Activated CD8-positive, alpha-beta T cell treated with anti-CD3 and anti-CD28 coated beads for 36 hours (primary cell): ENCODE data around the gene WBP2. TPM values are rescaled to one million over a fixed set of nuclear protein-coding genes. Genes with fewer than 3 reads are reported as not detected.

Source experiments
- ATAC-seq: fragments of 200-7000 bp; cut with Tn5 transposase; one replicate; pipeline ENCODE4 v1.10.0; 2021; ENCODE audit warnings: mild to moderate bottlenecking, moderate library complexity
- CTCF ChIA-PET: fragments of 350-600 bp; sonication (Branson Sonifier 250); formaldehyde crosslinking; loops from one replicate; lab custom pipeline; 2021; ENCODE audit warnings: antibody characterized with exemption; lab: Charles Lee
- POLR2A ChIA-PET: fragments of 350-600 bp; sonication (Branson Sonifier 250); formaldehyde crosslinking; loops from one replicate; lab custom pipeline; 2021; ENCODE audit warnings: antibody characterized with exemption; lab: Charles Lee
- DNase-seq: peaks from one replicate; pipeline ENCODE4 v3.0.0-alpha.2; 2020
- H3K27ac Mint-ChIP-seq: one replicate; pipeline ENCODE4 v1.8.0; 2021; ENCODE audit warnings: mild to moderate bottlenecking, mixed read lengths
- H3K27me3 Mint-ChIP-seq: one replicate; pipeline ENCODE4 v1.8.0; 2021; ENCODE audit warnings: mixed read lengths
- H3K36me3 Mint-ChIP-seq: one replicate; pipeline ENCODE4 v1.8.0; 2021; ENCODE audit warnings: low read depth, mixed read lengths
- H3K4me1 Mint-ChIP-seq: one replicate; pipeline ENCODE4 v1.8.0; 2021; ENCODE audit warnings: low read depth, mixed read lengths
- H3K4me3 Mint-ChIP-seq: one replicate; pipeline ENCODE4 v1.8.0; 2021; ENCODE audit warnings: mild to moderate bottlenecking, moderate library complexity, mixed read lengths
- H3K9me3 Mint-ChIP-seq: one replicate; pipeline ENCODE4 v1.8.0; 2021; ENCODE audit warnings: mixed read lengths
- intact Hi-C: fragments of 100-400 bp; cut with micrococcal nuclease; formaldehyde crosslinking; loops from one replicate; pipeline ENCODE4 v1.10.0; 2022
- total RNA-seq, 2 experiments: library from RNA; stranded (reverse); gene quantifications; one replicate each; pipeline ENCODE4 v1.2.3, GENCODE V29; 2021
- TF ChIP-seq, protein P1 (sequence below): fragments of 200-600 bp; IDR thresholded peaks from one replicate; pipeline ENCODE4 v1.8.0; 2022; ENCODE audit warnings: antibody characterized with exemption, mild to moderate bottlenecking

The WBP2 gene
- total RNA-seq, 2 experiments from 2014 or later = 54.4 to 58.5 TPM

DNA sequence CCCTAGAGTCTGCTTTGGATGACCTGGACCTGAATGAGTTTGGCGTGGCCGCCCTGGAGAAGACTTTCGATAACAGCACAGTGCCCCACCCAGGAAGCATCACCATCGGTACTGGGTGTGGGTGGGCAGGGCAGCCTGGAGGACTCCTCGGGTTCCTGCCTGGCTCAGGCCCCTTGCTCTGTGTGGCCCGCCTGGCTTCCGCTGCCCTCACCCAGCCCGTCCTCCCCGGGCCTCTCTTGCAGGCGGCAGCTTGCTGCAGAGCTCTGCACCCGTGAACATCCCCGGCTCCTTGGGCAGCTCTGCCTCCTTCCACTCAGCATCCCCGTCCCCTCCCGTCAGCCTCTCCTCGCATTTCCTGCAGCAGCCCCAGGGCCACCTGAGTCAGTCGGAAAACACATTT lies 35.5 kb downstream of the WBP2 start:
- no peak for ATAC-seq
- ChIA-PET POLR2A (no interaction called here), CTCF (interaction anchor here (2.5 kb wide), 1 partner anchor 11 kb away, joined by 8 read pairs; no protein-coding TSS in a partner anchor)
- Mint-ChIP-seq H3K27me3 (no peaks in the 10 kb centered on the region), H3K36me3 (peaks cover 18% of the 10 kb centered on the region), H3K4me1 (peaks cover 17% of the 10 kb centered on the region), H3K9me3 (no peaks in the 10 kb centered on the region), H3K27ac (no peak overlapping the region), H3K4me3 (no peak overlapping the region)
- intact Hi-C loops = no loop called here
- TF ChIP-seq, protein P1, sequence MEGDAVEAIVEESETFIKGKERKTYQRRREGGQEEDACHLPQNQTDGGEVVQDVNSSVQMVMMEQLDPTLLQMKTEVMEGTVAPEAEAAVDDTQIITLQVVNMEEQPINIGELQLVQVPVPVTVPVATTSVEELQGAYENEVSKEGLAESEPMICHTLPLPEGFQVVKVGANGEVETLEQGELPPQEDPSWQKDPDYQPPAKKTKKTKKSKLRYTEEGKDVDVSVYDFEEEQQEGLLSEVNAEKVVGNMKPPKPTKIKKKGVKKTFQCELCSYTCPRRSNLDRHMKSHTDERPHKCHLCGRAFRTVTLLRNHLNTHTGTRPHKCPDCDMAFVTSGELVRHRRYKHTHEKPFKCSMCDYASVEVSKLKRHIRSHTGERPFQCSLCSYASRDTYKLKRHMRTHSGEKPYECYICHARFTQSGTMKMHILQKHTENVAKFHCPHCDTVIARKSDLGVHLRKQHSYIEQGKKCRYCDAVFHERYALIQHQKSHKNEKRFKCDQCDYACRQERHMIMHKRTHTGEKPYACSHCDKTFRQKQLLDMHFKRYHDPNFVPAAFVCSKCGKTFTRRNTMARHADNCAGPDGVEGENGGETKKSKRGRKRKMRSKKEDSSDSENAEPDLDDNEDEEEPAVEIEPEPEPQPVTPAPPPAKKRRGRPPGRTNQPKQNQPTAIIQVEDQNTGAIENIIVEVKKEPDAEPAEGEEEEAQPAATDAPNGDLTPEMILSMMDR = no peak
- no peak for DNase-seq

DNA sequence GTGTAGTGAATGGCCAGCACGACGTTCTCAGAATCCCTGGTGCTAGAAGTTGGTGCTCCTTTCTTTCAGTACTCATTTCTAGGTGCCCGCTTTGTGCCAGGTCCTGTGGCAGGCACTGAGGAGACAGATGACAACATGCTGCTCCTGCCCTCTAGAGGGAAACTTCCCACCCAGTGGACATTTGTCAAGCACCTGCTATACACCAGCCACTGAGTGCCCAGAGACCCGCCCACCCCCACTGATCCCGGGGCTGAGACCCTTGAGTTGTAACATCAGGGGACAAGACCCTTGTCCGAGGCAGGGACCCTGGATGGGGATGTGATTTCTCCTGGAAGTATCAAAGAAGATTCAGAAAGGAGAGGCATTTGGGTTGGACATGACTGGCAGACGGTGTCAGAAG lies 36.0 kb downstream of the WBP2 start:
- H3K27ac Mint-ChIP-seq = no peak overlapping the region
- no peak for DNase-seq
- intact Hi-C loops = no loop called here
- H3K4me1 Mint-ChIP-seq = peaks cover 17% of the 10 kb centered on the region
- no peak overlapping the region for H3K4me3 Mint-ChIP-seq
- TF ChIP-seq, protein P1 = no peak
- ChIA-PET CTCF (interaction anchor here (2.5 to 2.9 kb wide), 2 partner anchors 8 to 11 kb away, joined by 8 to 9 read pairs; no protein-coding TSS in a partner anchor), POLR2A (interaction anchor here (1.4 kb wide), 1 partner anchor 44 kb away, joined by 11 read pairs; no protein-coding TSS in a partner anchor)
- H3K27me3 Mint-ChIP-seq = no peaks in the 10 kb centered on the region
- ATAC-seq = no peak
- H3K36me3 Mint-ChIP-seq = peaks cover 18% of the 10 kb centered on the region
- H3K9me3 Mint-ChIP-seq = no peaks in the 10 kb centered on the region

DNA sequence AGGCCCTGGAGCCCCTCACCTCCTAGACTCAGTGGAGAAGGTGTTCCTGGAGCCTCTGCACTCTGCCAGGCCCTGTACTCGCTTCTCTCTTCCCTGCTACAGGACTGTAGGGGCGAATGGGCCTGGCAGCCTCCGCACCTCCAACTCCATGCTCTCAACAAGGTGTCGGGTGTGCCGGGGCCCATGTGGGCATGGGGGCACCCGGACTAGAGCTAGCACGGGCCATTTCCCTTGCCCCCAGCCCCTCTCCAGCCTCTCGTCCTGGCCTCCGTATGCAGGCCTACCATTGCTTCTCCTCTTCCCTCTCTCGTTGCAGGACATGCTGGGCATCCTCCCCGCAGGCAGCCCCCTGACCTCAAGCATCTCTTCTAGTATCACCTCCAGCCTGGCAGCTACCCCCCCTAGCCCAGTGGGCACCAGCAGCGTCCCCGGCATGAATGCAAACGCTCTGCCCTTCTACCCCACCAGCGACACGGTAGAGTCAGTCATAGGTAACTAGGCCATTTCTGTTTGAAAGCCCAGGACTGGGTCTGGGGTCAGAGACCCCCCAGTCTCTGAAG lies 36.7 kb downstream of the WBP2 start:
- ChIA-PET CTCF (interaction anchor here (2.5 to 2.9 kb wide), 2 partner anchors 9 to 12 kb away, joined by 8 to 9 read pairs; no protein-coding TSS in a partner anchor), POLR2A (interaction anchor here (1.4 kb wide), 1 partner anchor 43 kb away, joined by 11 read pairs; no protein-coding TSS in a partner anchor)
- ATAC-seq = no peak
- Mint-ChIP-seq H3K4me1 (peaks cover 17% of the 10 kb centered on the region), H3K4me3 (no peak overlapping the region), H3K27me3 (no peaks in the 10 kb centered on the region), H3K27ac (no peak overlapping the region), H3K36me3 (peaks cover 18% of the 10 kb centered on the region), H3K9me3 (no peaks in the 10 kb centered on the region)
- TF ChIP-seq, protein P1 = no peak
- DNase-seq = no peak
- intact Hi-C loops = no loop called here

DNA sequence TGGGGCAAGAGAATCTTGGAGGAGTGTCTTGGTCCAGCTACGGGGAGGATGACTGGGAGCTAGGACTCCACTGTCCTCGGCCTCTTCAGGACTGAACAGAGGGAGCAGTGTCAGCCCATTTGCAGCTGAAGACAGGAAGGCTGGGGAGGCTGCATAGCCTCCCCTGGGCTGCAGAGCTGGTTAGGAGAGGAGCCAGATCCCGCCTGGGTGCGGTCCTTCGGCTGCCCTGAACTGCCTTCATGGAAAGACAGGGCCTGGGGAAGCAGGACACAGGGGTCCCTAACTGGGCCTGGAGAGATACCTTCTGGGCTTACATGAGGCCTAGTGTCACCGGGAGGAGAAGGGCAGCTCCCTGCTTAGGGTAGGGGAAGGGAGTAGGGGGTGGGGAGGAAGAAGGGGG lies 37.6 kb downstream of the WBP2 start:
- H3K27ac Mint-ChIP-seq = no peak overlapping the region
- ChIA-PET POLR2A (interaction anchor here (0.5 to 1.6 kb wide), 4 partner anchors 14 to 347 kb away, joined by 3 to 5 read pairs (median 4); no protein-coding TSS in a partner anchor), CTCF (interaction anchor here (2.9 kb wide), 1 partner anchor 9 kb away, joined by 9 read pairs; no protein-coding TSS in a partner anchor)
- TF ChIP-seq, protein P1 = no peak
- H3K27me3 Mint-ChIP-seq = no peaks in the 10 kb centered on the region
- DNase-seq (no peak), ATAC-seq (no peak)
- no peaks in the 10 kb centered on the region for H3K9me3 Mint-ChIP-seq
- peaks cover 18% of the 10 kb centered on the region for H3K36me3 Mint-ChIP-seq
- H3K4me3 Mint-ChIP-seq = no peak overlapping the region
- peaks cover 17% of the 10 kb centered on the region for H3K4me1 Mint-ChIP-seq
- intact Hi-C loops = no loop called here

DNA sequence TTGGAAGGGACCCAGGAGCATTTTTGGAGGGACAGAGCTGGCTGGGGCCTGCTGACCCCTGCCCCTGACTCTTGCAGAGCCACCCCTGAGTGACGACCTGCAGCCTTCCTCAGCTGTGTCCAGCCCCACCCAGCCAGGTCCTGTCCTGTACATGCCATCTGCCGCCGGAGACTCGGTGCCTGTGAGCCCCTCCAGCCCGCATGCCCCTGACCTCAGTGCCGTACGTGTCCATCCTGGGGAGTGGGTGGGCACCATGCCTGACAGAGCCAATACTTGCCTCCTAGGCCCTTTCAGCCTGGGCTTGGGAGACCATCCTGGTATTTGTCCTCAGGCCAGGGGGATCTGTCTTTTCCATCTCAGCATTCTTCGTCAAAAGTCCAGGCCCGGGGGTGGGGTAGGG lies 38.4 kb downstream of the WBP2 start:
- Mint-ChIP-seq H3K27ac (no peak overlapping the region), H3K27me3 (no peaks in the 10 kb centered on the region), H3K4me1 (peaks cover 9% of the 10 kb centered on the region), H3K36me3 (peaks cover 18% of the 10 kb centered on the region), H3K9me3 (no peaks in the 10 kb centered on the region), H3K4me3 (no peak overlapping the region)
- ChIA-PET CTCF (interaction anchor here (2.9 kb wide), 1 partner anchor 10 kb away, joined by 9 read pairs; no protein-coding TSS in a partner anchor), POLR2A (interaction anchor here (0.7 to 2.9 kb wide), 5 partner anchors 8 to 62 kb away, joined by 3 to 10 read pairs (median 4); partner anchors contain the start of gene WBP2)
- TF ChIP-seq, protein P1 = no peak
- intact Hi-C loops = no loop called here
- DNase-seq (no peak), ATAC-seq (no peak)
